Neutrophil (primary cell): ENCODE data around the gene NOD1.
"Not testable (repeated sequence)": the region's sequence is repeated elsewhere in the genome, so short reads cannot be mapped to it uniquely, and the experiment has no call there.

Experiments
- H3K27ac ChIP-seq: fragments of 200-600 bp; sonication (generic); 2 replicates; pipeline ENCODE4 v1.5.1; 2016; ENCODE audit warnings: mild to moderate bottlenecking, moderate library complexity
- H3K27me3 ChIP-seq: fragments of 200-600 bp; sonication (generic); 2 replicates; pipeline ENCODE4 v1.6.0; 2016; ENCODE audit warnings: mild to moderate bottlenecking
- H3K36me3 ChIP-seq: fragments of 200-600 bp; sonication (generic); 2 replicates; pipeline ENCODE4 v1.5.1; 2017
- H3K4me1 ChIP-seq, 2 experiments: fragments of 200-600 bp in 1 of 2; sonication (generic) in 1 of 2; 1 replicate in 1 of 2; 2 replicates in 1 of 2; pipeline versions ENCODE4 v1.5.1 to v1.6.1; 2013 to 2016; ENCODE audit warnings: low read depth in 1 of 2, low read length in 1 of 2, mild to moderate bottlenecking in 1 of 2, moderate library complexity in 1 of 2; ENCODE audit not compliant: control insufficient read depth in 1 of 2, insufficient read depth in 1 of 2
- H3K4me3 ChIP-seq, 2 experiments: fragments of 200-600 bp in 1 of 2; sonication (generic) in 1 of 2; 1 replicate in 1 of 2; 2 replicates in 1 of 2; pipeline ENCODE4 v1.5.1; 2013 to 2016; ENCODE audit warnings: low read depth in 1 of 2, low read length in 1 of 2, mild to moderate bottlenecking in 1 of 2, moderate library complexity in 1 of 2
- H3K9me3 ChIP-seq: fragments of 200-600 bp; sonication (generic); 2 replicates; pipeline ENCODE4 v1.5.1; 2016
- CTCF ChIP-seq: fragments of 200-600 bp; sonication (generic); IDR thresholded peaks from 2 replicates; pipeline ENCODE4 v1.5.1; 2016; ENCODE audit warnings: antibody characterized with exemption

The NOD1 gene

GRCh38 chr7:30493228-30493627 is 14.6 kb upstream of the NOD1 start:
- no peaks in the 10 kb centered on the region for H3K4me1 ChIP-seq
- no peaks in the 10 kb centered on the region for H3K27me3 ChIP-seq
- H3K9me3 ChIP-seq: no peaks in the 10 kb centered on the region
- no peak overlapping the region for H3K4me3 ChIP-seq
- no peaks in the 10 kb centered on the region for H3K36me3 ChIP-seq
- no peak for TF ChIP-seq CTCF
- no peak overlapping the region for H3K27ac ChIP-seq

- H3K36me3 ChIP-seq: no peaks in the 10 kb centered on the region
- no peaks in the 10 kb centered on the region for H3K27me3 ChIP-seq
- H3K9me3 ChIP-seq: no peaks in the 10 kb centered on the region
- no peak overlapping the region for H3K27ac ChIP-seq
- H3K4me3 ChIP-seq: no peak overlapping the region
- H3K4me1 ChIP-seq: no peaks in the 10 kb centered on the region
- no peak for TF ChIP-seq CTCF
Observed at GRCh38 chr7:30491417-30491816, 12.8 kb upstream of the NOD1 start.

- no peak overlapping the region for H3K4me3 ChIP-seq
- H3K27ac ChIP-seq: no peak overlapping the region
- H3K9me3 ChIP-seq: no peaks in the 10 kb centered on the region
- H3K36me3 ChIP-seq: no peaks in the 10 kb centered on the region
- no peaks in the 10 kb centered on the region for H3K4me1 ChIP-seq
- TF ChIP-seq CTCF: no peak
- H3K27me3 ChIP-seq: no peaks in the 10 kb centered on the region
Observed at GRCh38 chr7:30487371-30487770, 8.8 kb upstream of the NOD1 start.

GRCh38 chr7:30485667-30486066 is 7.1 kb upstream of the NOD1 start:
- H3K9me3 ChIP-seq: no peaks in the 10 kb centered on the region
- H3K4me1 ChIP-seq: no peaks in the 10 kb centered on the region
- H3K4me3 ChIP-seq: no peak overlapping the region
- no peaks in the 10 kb centered on the region for H3K36me3 ChIP-seq
- H3K27ac ChIP-seq: no peak overlapping the region
- TF ChIP-seq CTCF: no peak
- no peaks in the 10 kb centered on the region for H3K27me3 ChIP-seq

GRCh38 chr7:30481416-30481815 is 2.8 kb upstream of the NOD1 start:
- H3K4me3 ChIP-seq, H3K27me3 ChIP-seq, H3K27ac ChIP-seq, H3K36me3 ChIP-seq, H3K9me3 ChIP-seq: not testable (repeated sequence)
- peaks cover 17 to 21% of the 10 kb centered on the region in 2 experiments for H3K4me1 ChIP-seq

- H3K4me1 ChIP-seq: peaks cover 17 to 21% of the 10 kb centered on the region in 2 experiments
- peak overlapping the region; percentile 88 for H3K4me3 ChIP-seq
- no peaks in the 10 kb centered on the region for H3K9me3 ChIP-seq
- no peak for TF ChIP-seq CTCF
- peak overlapping the region; percentile 83 for H3K27ac ChIP-seq
- H3K27me3 ChIP-seq: no peaks in the 10 kb centered on the region
- no peaks in the 10 kb centered on the region for H3K36me3 ChIP-seq
Observed at GRCh38 chr7:30479202-30480120, 877 bp upstream of the NOD1 start.
